ENCODE results near the gene CYP26A1.

CYP26A1 gene

GRCh38 chr10:93064874-93065660 is 8.6 kb upstream of the CYP26A1 start:
- DNase-seq (ENCODE audit: low read depth in 2 of 2), result no peak

DNA sequence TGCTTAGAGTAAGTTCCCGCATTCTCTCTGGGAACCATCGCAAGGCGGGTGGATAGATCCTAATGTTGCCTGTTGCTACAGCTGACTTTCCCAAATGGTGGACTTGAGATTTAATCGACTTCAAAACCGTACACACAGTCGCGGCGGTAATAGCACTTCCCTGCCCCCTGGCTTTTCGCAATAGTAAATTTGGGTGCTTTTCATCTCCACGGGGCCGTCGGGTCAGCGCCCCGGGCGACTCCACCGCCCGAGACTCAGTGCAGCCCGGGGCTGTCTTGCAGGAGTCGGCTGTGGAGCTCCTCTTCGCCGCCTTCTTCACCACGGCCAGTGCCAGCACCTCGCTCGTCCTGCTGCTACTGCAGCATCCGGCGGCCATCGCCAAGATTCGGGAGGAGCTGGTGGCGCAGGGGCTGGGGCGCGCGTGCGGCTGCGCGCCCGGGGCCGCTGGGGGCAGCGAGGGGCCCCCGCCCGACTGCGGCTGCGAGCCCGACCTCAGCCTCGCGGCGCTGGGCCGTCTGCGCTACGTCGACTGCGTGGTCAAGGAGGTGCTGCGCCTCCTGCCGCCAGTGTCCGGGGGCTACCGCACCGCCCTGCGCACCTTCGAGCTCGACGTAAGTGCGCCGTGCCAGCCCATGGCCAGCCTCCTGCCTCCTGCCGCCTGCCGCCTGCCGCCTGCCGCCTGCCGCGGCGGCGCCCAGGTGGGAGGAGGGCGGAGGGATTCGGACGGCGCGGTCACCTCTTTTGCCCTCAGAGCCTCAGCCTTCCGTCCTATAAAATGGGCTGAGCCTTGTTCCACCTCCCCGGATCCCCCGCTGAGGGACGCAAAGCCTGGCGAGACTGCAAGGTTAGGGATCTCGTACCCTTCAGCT is 7.8 kb upstream of the CYP26A1 start:
- DNase-seq (ENCODE audit: low read depth in 2 of 2), result no peak

GRCh38 chr10:93066544-93066913 is 7.2 kb upstream of the CYP26A1 start:
- DNase-seq (ENCODE audit: low read depth in 2 of 2), result no peak

DNA sequence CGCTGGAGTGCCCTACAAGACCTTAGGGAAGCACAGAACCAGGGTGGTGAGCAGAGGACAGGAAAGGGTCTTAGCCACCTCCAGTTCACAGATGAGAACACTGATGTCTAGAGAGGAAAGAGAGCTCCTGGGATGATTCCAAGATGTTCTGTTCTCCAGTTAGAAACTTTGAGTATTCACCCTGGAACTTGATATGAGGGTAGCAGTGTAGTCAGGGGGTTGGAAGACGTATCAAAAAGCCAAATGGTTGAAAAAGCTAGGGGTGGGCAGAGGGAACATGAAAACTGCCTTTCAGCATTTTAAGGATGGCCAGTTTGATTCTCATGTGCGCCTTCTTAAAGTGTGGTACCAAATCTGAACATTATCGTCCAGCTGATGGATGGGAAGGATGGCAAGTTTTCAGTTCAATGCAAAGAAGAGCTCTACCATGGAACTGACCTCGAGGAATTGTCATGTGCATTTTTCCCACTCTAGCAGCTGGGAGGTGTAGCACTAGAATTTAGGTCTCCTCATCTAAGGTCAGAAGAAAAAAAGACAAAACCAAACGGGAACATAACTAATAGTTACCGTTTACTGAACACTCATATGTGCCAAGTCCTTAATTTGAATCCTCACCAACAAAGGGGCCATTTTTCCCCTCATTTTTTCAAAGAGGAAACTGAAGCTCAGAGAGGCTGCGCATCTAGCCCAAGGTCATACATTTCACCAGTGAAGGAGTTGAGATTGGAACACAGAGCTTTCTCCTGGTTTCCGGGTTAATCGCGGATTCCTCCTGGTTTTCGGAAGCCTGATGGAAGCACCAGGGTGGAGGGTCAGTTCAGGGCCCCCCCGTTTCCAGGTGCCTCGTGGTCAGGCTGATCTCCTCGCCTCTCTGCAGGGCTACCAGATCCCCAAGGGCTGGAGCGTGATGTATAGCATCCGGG is 6.0 kb upstream of the CYP26A1 start:
- no peak for DNase-seq (ENCODE audit: low read depth in 2 of 2)

DNA sequence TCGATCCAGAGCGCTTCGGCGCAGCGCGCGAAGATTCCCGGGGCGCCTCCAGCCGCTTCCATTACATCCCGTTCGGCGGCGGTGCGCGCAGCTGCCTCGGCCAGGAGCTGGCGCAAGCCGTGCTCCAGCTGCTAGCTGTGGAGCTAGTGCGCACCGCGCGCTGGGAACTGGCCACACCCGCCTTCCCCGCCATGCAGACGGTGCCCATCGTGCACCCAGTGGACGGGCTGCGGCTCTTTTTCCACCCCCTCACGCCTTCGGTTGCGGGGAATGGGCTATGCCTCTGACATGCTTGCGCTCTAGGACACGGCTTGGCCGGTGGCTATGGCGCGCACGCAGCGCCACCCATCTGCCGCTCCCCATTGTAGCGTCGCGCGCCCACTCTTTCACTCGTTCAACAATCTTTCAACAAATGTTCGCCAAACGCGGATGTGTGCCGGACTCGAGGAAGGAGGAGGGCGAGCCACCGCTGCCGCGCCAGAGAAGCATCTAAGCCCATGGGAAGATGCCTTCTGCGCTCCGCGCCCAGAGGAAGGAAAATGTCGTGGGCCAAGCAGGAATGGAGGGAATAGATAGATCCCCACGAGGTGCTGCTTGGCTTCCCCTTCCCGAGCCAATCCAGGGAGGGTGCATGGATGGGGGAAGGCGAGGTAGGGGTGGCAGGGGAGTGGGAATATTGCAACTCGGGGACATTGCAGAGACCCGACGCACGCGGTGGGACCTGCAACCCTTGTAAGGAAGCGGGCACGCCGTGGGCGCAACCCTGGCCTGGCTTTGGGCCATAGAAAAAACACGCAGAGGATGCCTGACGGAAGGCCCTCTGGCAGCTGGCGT is 5.1 kb upstream of the CYP26A1 start:
- DNase-seq (ENCODE audit: low read depth in 2 of 2), result no peak

DNA sequence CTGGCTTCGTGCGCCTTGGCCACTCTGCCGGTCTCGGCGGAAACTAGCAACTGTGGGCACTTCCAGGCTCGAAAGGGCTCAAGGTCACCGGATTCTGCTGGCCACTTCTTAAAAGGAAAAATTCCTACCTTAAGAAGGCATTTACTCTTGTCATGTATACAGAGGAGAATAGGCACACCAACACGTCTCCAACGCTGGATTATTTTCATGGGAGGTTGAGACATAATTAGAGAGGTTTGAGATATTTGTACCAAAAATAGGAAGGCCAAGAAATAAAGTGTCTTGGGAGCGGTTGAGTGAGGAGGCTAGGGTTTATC is 4.5 kb upstream of the CYP26A1 start:
- no peak for DNase-seq (ENCODE audit: low read depth in 2 of 2)

- no peak for DNase-seq (ENCODE audit: low read depth in 2 of 2)
These were observed 3.1 kb upstream of the CYP26A1 start for GRCh38 chr10:93070378-93071176.

- DNase-seq (ENCODE audit: low read depth in 2 of 2), result no peak
These were observed 2.6 kb upstream of the CYP26A1 start for GRCh38 chr10:93071177-93071472.

GRCh38 chr10:93071674-93072224 is 1.9 kb upstream of the CYP26A1 start:
- DNase-seq (ENCODE audit: low read depth in 2 of 2), result no peak

DNA sequence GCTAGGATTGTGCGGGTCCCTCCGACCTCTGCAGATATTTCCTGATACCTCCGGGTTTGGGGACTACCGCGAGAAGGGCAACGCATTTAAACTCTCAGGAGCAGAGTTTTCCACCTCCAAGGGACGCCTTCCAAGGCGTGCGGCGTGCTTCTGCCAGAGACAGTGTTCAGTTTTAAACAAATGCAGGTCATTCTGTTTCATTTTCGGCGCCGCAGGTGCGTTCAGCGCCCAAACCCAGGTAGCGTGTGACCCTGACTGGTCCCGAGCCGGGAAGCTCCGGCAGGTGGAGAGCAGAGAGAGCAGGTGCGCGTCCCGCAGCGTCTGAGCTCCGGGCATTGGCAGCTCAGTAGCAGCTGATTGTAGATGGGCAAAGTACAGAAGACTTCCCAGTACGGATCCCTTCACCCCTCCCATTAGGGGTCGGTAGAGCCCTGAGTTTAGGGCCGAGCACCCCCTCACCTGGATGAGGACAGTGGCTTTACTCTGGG is 1.4 kb upstream of the CYP26A1 start:
- DNase-seq (ENCODE audit: low read depth in 2 of 2), result no peak

GRCh38 chr10:93072713-93073538 is 767 bp upstream of the CYP26A1 start:
- DNase-seq (ENCODE audit: low read depth in 2 of 2), result no peak

- DNase-seq (ENCODE audit: low read depth in 2 of 2), result no peak
These were observed 479 bp downstream of the CYP26A1 start for GRCh38 chr10:93074147-93074596.

DNA sequence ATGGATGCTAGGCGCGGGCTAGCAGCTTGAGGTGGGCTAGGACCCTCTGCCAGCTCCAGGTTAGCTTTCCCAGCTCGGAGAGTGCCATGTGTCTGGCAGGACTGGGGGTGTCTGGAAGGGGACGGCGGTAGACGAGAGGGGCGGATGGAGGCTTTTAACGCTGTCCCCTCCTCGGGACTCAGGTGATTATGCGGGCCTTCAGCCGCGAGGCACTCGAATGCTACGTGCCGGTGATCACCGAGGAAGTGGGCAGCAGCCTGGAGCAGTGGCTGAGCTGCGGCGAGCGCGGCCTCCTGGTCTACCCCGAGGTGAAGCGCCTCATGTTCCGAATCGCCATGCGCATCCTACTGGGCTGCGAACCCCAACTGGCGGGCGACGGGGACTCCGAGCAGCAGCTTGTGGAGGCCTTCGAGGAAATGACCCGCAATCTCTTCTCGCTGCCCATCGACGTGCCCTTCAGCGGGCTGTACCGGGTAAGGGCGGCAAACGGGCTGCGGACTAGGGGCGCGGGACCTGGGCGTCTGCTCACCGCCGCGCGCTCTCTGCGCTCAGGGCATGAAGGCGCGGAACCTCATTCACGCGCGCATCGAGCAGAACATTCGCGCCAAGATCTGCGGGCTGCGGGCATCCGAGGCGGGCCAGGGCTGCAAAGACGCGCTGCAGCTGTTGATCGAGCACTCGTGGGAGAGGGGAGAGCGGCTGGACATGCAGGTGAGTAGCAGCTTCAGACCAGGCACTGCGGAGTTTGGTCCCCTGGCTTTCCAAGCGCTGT is 1.1 kb downstream of the CYP26A1 start:
- DNase-seq (ENCODE audit: low read depth in 2 of 2), result no peak

DNA sequence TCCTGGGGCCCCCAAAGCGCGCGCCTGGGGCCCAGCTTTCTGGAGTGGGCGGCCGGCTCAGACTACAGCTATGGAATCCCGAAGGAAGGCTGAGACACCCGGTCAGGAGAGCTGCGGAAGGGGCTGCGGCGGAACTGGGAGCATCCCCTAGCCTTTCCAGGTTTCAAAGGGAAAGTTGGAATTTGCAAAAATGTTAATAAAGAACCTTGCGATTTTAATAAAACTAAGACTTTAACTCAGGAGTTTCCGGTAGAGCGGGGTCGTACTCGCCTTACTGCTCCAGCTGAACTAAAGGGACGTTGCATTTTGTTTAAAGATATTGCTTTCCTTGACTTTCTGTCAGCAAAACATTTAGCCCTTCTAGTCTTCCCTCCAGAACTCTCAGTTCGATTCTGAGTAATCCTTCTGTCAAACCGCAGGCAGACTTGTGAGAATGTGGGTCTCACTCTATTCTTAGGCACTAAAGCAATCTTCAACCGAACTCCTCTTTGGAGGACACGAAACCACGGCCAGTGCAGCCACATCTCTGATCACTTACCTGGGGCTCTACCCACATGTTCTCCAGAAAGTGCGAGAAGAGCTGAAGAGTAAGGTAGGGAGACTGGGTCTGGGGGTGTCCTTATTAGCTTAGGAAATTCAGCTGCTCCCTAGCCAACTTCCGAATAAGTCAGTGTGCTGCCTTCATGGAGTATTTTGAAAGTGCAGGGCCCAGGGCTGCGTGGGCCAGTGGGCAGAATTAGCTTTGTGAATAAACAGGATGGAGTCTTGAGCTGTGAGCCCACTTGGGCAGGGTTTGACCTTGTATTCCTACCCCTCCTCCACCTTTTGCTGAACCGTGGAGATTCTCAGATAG is 1.9 kb downstream of the CYP26A1 start:
- no peak for DNase-seq (ENCODE audit: low read depth in 2 of 2)

- no peak for DNase-seq (ENCODE audit: low read depth in 2 of 2)
These were observed 3.2 kb downstream of the CYP26A1 start for GRCh38 chr10:93076871-93077270.

DNA sequence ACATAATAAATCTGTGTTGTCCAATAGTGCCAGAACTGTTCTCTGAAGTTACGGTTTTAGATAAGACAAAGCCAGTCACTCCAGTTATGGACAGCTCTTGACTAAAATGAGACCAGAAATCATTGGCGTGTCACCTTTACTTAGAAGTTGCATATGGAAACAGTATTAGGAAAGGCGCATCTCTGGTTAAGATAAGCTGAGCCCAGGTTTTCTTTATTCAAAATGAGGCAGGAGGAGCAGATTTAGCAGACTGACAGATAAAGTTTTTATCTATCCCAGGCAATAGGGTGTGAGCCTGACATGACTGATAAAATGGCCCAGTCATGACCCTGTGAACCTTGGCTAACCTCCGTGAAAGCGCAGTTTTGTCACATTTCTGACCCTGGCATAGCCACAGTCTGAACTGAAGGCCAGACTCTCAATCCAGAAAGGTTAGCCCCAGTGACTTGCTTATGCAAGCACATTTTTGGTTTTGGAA is 4.2 kb downstream of the CYP26A1 start:
- DNase-seq (ENCODE audit: low read depth in 2 of 2), result no peak

DNA sequence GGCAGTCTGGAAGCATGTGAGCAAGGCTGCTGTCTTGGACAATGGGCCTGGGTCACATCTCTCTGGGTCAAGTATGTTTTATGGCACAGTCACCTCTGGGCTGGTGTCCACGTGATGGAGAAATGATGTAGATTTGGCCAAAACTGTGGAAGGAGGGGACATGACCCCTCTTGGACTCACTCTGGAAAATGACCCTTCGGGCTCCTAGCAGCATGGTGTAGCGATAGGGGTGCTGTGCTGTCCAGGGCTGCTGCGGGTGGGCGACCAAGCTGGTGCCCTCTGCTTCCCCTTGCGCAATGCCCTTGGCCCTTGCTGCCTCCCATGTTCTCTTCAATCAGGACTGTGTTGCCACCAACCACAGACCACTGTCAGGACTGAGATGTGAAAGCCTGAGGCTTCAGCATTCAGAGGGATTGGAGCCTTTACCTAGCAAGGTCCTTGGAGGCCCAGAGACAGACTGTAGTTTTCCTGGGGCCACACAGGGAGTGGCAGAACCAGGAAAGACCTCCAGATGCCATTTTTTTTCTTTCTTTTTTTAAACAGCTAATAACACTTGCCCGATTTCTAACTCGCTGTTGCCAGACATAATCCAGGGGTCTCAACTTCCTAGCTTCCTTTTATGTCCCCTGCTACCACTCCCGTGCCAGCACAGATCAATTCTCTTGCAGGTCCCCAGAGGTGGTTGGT is 6.1 kb downstream of the CYP26A1 start:
- no peak for DNase-seq (ENCODE audit: low read depth in 2 of 2)

Data from stimulated activated CD8-positive, alpha-beta memory T cell treated with anti-CD3 and anti-CD28 coated beads, Interleukin-7, amount 100 ng/mL, for 4 hours (primary cell).